Thymus (tissue), 11 donors: ENCODE measurements around the gene CTPS2. TPM values are rescaled to one million over a fixed set of nuclear protein-coding genes. Genes with fewer than 3 reads are reported as not detected.

Experiments
- DNase-seq, 9 donors: peaks; one replicate each; pipeline ENCODE4 v3.0.0-alpha.2; 2013; ENCODE audit warnings: low spot score in 9 of 9, low read depth in 6 of 9, missing footprints in 1 of 9
- H3K27ac ChIP-seq, 2 donors: one replicate each; pipeline ENCODE4 v1.5.1; 2013; ENCODE audit warnings: control low read depth in 1 of 2, low read depth in 1 of 2, low read length in 1 of 2, mild to moderate bottlenecking in 1 of 2, moderate library complexity in 1 of 2
- H3K27me3 ChIP-seq, 2 donors: one replicate each; pipeline ENCODE4 v1.5.1; 2013; ENCODE audit warnings: low read length in 1 of 2; ENCODE audit not compliant: control insufficient read depth in 2 of 2, insufficient read depth in 1 of 2
- H3K36me3 ChIP-seq, 2 donors: one replicate each; pipeline ENCODE4 v1.5.1; 2013; ENCODE audit warnings: low read length in 1 of 2, mild to moderate bottlenecking in 1 of 2, moderate library complexity in 1 of 2; ENCODE audit not compliant: control insufficient read depth in 2 of 2, insufficient read depth in 2 of 2
- H3K4me1 ChIP-seq, 2 donors: one replicate each; pipeline ENCODE4 v1.5.1; 2013; ENCODE audit warnings: low read length in 2 of 2; ENCODE audit not compliant: control insufficient read depth in 2 of 2, insufficient read depth in 2 of 2
- H3K4me3 ChIP-seq, 2 donors: one replicate each; pipeline ENCODE4 v1.5.1; 2013; ENCODE audit warnings: low read length in 2 of 2, control low read depth in 1 of 2, mild to moderate bottlenecking in 1 of 2
- H3K9me3 ChIP-seq, 2 donors: one replicate each; pipeline ENCODE4 v1.5.1; 2013; ENCODE audit warnings: low read length in 1 of 2, mild to moderate bottlenecking in 1 of 2; ENCODE audit not compliant: control insufficient read depth in 2 of 2, insufficient read depth in 1 of 2
- WGBS: extraction: QIAGEN DNeasy Blood & Tissue Kit; methylation state at CpG from one replicate; pipeline ENCODE4 v1.1.7; 2013; 5-methylcytosine and 5-hydroxymethylcytosine counted together
- polyA plus RNA-seq: library from polyadenylated mRNA; stranded (reverse); fragments of 200-250 nt; gene quantifications from one replicate; pipeline ENCODE4 v1.2.3, GENCODE V29; 2013
- total RNA-seq: library from RNA; stranded (reverse); fragments of 120-200 nt; gene quantifications from one replicate; pipeline ENCODE4 v1.2.4, GENCODE V29; 2013
- donor health status: healthy.

CTPS2 gene
- total and polyA plus RNA-seq, 2 donors, result 10.2 to 11.3 TPM

DNA sequence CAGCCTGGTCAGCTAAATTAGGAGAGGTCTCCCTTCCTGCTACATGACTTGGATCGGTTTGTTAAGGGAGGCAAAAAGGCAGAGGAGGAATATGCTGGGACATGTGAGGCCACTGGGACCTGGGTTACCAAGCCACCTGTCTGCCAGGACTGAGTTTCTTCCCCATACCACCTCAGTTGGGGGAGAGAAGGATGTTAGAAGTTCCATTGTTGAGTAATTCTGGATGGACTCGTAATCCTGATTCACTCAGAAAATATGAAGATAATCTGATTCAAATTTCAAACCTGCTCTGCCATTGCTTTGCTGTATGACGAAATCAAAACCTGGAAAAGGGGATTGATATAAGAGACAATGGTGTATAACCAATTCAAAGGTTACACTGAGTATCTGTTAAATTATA is 159.9 kb downstream of the CTPS2 start:
- Histone ChIP-seq H3K27me3 (no peaks in the 10 kb centered on the region), H3K9me3 (no peaks in the 10 kb centered on the region), H3K27ac (no peak overlapping the region), H3K4me1 (no peaks in the 10 kb centered on the region), H3K4me3 (no peak overlapping the region), H3K36me3 (no peaks in the 10 kb centered on the region)
- 86% methylated on average over 3 of the region's 3 CpGs for WGBS
- DNase-seq, result no peak

DNA sequence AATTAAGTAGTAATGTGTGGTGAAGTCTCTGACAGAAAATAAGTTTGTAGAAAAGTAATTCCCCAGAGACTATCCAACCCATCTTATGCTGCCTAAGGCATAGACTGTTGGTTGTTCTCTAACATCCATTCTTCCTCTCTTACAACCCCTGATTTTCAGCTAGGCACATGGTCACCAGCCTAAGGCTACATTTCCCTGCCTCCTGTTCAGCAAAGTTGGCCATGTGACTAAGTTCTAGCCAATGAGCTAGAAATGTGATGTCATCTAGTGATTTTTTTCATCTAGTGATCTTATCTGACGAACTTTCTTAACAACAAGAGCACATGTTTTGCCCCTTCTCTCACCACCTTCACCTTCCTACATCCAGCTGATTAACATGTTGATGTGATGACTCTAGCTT is 164.8 kb downstream of the CTPS2 start:
- no peaks in the 10 kb centered on the region for H3K27me3 ChIP-seq
- H3K4me1 ChIP-seq, result no peaks in the 10 kb centered on the region
- no peak overlapping the region for H3K4me3 ChIP-seq
- no peak for DNase-seq
- no peak overlapping the region for H3K27ac ChIP-seq
- H3K9me3 ChIP-seq, result no peaks in the 10 kb centered on the region
- 78% methylated on average over 1 of the region's 1 CpG for WGBS
- no peaks in the 10 kb centered on the region for H3K36me3 ChIP-seq

DNA sequence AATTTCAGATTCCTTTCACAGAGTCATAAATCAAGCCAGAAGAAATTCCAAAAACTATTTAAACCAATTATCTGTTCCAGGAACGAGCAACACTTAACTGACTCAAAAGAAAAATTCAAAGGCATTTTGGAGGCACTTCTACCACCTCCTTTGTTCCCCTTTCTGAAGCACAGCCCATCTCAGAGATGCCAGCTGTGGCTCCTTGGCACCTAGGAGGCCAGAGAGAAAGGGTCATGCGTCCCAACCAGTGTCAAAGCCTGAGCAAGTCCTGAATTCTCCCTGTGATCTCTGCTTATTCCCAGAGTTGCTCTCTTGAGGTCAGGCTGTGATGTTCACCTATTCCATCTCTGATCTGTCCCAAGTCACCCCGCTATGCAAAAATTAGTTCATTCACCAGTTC is 167.5 kb downstream of the CTPS2 start:
- no peaks in the 10 kb centered on the region for H3K4me1 ChIP-seq
- H3K36me3 ChIP-seq, result no peaks in the 10 kb centered on the region
- no peaks in the 10 kb centered on the region for H3K9me3 ChIP-seq
- no peak for DNase-seq
- no peak overlapping the region for H3K4me3 ChIP-seq
- H3K27ac ChIP-seq, result no peak overlapping the region
- WGBS, result 91% methylated on average over 3 of the region's 3 CpGs
- no peaks in the 10 kb centered on the region for H3K27me3 ChIP-seq

Other genes starting within 250 kb of the CTPS2 start
- gene S100G, start 62.5 kb downstream of the CTPS2 start, total RNA-seq, result not detected
- gene S100G, start 62.5 kb downstream of the CTPS2 start, polyA plus RNA-seq, result 1.2 TPM
- 12.9 TPM for gene SYAP1, start 6.9 kb upstream of the CTPS2 start, total RNA-seq
- 18.2 TPM for gene SYAP1, start 6.9 kb upstream of the CTPS2 start, polyA plus RNA-seq
- gene TXLNG, start 73.8 kb upstream of the CTPS2 start, total RNA-seq, result 10.7 TPM
- 12.6 TPM for gene TXLNG, start 73.8 kb upstream of the CTPS2 start, polyA plus RNA-seq
- gene RBBP7, start 157.7 kb upstream of the CTPS2 start, total RNA-seq, result 130 TPM
- 167 TPM for gene RBBP7, start 157.7 kb upstream of the CTPS2 start, polyA plus RNA-seq
- gene REPS2, start 234.0 kb upstream of the CTPS2 start, total RNA-seq, result 1.7 TPM
- gene REPS2, start 234.0 kb upstream of the CTPS2 start, polyA plus RNA-seq, result 3.6 TPM